ENCODE data around the gene PIR.

The PIR gene

GRCh38 chrX:15448010-15448639 is 45.0 kb downstream of the PIR start:
- TF ChIP-seq, protein P1, sequence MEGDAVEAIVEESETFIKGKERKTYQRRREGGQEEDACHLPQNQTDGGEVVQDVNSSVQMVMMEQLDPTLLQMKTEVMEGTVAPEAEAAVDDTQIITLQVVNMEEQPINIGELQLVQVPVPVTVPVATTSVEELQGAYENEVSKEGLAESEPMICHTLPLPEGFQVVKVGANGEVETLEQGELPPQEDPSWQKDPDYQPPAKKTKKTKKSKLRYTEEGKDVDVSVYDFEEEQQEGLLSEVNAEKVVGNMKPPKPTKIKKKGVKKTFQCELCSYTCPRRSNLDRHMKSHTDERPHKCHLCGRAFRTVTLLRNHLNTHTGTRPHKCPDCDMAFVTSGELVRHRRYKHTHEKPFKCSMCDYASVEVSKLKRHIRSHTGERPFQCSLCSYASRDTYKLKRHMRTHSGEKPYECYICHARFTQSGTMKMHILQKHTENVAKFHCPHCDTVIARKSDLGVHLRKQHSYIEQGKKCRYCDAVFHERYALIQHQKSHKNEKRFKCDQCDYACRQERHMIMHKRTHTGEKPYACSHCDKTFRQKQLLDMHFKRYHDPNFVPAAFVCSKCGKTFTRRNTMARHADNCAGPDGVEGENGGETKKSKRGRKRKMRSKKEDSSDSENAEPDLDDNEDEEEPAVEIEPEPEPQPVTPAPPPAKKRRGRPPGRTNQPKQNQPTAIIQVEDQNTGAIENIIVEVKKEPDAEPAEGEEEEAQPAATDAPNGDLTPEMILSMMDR (IDR thresholded peaks at IDR 0.05; ENCODE audit: low read depth, low read length) = no peak
- H3K4me3 ChIP-seq (ENCODE audit: low read depth, low read length) = no peak overlapping the region

GRCh38 chrX:15441464-15441863 is 51.7 kb downstream of the PIR start:
- TF ChIP-seq, protein P1 (IDR thresholded peaks at IDR 0.05; ENCODE audit: low read depth, low read length) = no peak
- H3K4me3 ChIP-seq (ENCODE audit: low read depth, low read length) = no peak overlapping the region

DNA sequence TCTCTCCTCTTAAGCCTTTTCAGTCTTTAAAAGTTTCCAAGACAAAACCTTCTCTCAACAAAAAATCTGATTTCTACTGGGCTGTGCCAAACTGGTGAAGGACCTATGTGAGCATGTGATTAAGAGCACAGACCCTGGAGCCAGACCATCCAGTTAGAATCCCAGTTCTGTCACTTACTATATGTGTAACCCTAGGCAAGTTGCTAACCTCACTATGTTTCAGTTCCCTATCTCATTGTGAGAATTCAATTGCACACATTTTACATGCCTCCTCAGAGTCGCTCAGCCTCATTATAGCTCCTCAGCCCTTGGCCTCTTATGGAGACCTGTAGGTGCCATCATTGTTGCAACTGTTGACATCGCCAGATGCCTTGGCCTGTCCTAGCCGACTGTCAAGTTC is 54.8 kb downstream of the PIR start:
- TF ChIP-seq, protein P1 (IDR thresholded peaks at IDR 0.05; ENCODE audit: low read depth, low read length) = no peak
- H3K4me3 ChIP-seq (ENCODE audit: low read depth, low read length) = no peak overlapping the region

DNA sequence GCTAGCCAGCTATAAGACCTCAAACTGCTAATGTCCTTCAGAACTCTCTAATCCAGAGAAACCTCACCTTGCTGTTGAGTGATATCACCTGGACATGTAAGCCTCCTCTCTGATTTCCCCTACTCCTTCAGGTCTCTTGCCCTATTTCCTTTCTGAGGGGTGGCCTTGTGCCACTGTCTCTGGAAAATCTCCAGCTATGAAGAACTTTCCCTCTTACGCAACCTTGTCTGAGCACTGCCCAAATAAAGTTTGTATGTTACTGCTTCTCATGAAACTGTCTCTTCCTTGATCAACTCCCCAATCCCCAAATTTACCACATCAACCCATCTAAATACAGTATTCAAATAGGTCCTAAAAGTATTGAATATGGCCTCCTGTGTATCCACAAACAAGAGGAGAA is 55.4 kb downstream of the PIR start:
- no peak overlapping the region for H3K4me3 ChIP-seq (ENCODE audit: low read depth, low read length)
- TF ChIP-seq, protein P1 (IDR thresholded peaks at IDR 0.05; ENCODE audit: low read depth, low read length) = no peak

DNA sequence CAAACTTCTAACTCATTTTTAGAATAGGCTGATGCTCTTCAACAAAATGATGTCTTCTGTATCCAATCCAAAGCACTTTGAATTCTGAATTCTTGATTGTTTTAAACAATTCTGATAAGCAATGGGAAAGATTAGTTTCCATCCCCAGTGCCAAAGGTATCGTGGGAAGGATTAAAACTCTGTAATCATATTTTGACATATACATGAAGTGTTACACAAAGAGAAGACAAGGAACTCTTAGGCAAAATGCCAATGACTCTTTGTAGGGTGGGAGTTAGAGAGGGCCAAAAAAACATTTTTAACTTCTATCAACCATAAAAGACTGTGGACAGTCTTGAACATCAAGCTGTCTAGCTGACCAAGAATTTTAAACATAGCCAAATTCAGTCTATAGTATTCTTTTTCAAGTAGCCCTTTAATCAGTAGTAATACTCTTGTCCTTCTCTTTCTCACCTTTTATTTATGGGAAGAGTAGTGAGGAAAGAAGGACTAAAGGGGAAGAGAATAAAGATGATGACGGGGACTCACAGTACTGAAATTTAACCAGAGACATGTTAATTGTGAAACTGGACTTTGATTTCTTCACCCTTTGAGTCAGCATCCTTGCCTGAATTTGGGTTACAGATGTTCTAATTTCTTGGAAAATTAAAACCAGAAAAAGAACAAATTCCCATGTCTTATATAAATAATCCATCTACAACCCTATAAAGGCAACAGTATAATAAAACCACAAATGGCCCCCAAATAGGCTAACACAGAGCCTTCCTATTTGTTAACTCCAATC is 57.1 kb downstream of the PIR start:
- no peak overlapping the region for H3K4me3 ChIP-seq (ENCODE audit: low read depth, low read length)
- TF ChIP-seq, protein P1 (IDR thresholded peaks at IDR 0.05; ENCODE audit: low read depth, low read length) = no peak

- H3K4me3 ChIP-seq (ENCODE audit: low read depth, low read length) = no peak overlapping the region
- TF ChIP-seq, protein P1 (IDR thresholded peaks at IDR 0.05; ENCODE audit: low read depth, low read length) = no peak
Observed at GRCh38 chrX:15434205-15434604, 58.9 kb downstream of the PIR start.

DNA sequence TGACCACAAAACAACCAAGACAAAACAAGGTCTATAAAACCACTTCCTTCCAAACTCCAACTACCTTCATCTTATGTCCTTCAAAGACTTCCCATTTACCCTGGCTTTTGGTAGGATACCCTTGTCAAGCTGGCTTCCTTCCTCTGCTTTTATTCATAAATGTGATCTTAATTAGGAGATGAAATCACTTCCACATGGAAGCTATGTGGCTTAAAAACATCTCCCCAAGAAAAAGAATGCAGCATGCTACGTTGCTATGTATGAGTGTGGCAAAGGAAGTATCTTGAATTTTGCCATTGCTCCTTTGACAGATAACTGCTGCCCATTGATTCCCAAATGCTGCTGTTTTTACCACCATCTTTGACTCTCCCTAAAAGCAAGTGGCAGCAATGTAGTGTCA is 62.5 kb downstream of the PIR start:
- TF ChIP-seq, protein P1 (IDR thresholded peaks at IDR 0.05; ENCODE audit: low read depth, low read length) = no peak
- no peak overlapping the region for H3K4me3 ChIP-seq (ENCODE audit: low read depth, low read length)
